ENCODE results near the gene CC2D2A. TPM values are rescaled to one million over a fixed set of nuclear protein-coding genes. Genes with fewer than 3 reads are reported as not detected.

The CC2D2A gene
- total RNA-seq, 4 donors from 2014 or later, result 8.7 to 25.6 (median 13.1) TPM

GRCh38 chr4:15535599-15535998, 65.9 kb downstream of the CC2D2A start:
- no peak for TF ChIP-seq CTCF (IDR thresholded peaks at IDR 0.05; ENCODE audit: low read depth)

DNA sequence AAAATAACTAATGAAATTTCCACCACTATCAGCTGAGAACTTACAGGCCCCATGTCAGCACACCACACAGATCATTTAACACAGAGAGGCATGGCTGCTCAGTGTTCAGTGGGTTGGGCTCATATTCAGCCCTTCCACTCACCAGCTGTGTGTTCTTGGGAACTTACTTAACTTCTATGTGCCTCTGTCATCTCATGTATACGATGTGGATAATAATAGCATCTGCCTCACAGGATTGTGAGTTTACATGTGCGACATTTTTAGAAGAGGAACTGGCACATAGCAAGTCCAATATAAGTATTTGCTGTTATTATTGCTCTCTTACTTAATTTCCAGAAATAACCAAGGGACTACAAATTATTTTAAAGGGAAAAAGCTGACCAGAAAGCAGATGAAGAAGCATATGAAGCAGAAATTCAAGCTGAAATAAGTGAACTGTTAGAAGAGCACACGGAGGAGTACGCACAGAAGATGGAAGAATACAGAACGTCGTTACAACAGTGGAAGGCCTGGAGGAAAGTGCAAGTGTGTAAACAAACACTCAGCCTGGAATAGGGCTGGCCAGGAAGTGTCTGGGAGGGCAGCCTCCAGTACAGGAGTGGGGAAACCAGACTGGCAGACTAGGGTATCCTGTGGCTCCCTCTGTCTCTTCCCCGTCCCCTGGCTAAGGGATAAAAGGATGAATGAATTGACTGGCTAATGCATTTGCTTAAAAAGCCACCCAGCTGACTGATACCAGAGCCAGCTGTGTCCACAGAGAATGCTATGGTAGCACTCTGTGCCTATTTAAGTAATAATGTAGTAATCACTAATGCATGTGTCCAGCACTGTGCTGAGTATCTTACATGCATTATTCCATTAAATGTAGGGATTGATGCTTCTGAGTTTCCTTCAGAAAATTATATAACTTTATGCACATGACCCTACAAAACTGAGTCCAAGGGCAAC, 67.1 kb downstream of the CC2D2A start:
- no peak for TF ChIP-seq CTCF (IDR thresholded peaks at IDR 0.05; ENCODE audit: low read depth)

GRCh38 chr4:15541941-15542340, 72.3 kb downstream of the CC2D2A start:
- TF ChIP-seq CTCF (IDR thresholded peaks at IDR 0.05; ENCODE audit: low read depth), result no peak

- TF ChIP-seq CTCF (IDR thresholded peaks at IDR 0.05; ENCODE audit: low read depth), result no peak
These were observed 73.1 kb downstream of the CC2D2A start for GRCh38 chr4:15542760-15543159.

DNA sequence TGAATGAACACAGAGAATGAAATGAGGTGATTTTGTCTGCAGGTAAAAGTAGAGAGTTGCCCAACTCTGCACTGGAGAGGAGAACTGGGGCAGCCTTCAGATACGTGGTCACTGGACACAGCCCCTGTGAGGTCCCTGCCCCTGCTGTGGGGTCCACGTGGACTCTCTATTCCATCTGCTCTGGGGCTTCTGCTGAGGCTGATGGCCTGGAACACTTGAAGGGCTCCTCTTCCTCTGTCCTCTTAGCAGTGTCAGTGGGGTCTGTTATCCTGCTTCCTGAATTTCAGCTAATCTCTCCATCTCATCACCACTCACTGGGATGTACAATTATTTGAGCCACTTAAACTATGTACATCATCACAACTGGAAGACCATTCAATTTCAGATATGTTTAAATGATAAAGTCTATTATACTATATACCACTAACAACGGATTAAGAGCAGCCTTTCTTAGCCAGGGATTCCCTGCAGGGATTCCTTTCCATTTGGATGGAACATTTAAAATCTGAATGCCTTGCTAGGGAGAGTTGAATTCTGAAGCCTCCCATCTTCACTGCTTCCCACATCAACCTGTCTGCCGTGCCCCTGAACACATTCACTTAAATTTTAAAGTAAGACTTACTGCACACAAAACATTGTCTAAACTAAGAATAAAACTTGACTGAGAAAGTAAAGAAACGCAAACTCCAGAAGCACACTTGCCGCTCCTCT, 74.0 kb downstream of the CC2D2A start:
- no peak for TF ChIP-seq CTCF (IDR thresholded peaks at IDR 0.05; ENCODE audit: low read depth)

- no peak for TF ChIP-seq CTCF (IDR thresholded peaks at IDR 0.05; ENCODE audit: low read depth)
These were observed 74.6 kb downstream of the CC2D2A start for GRCh38 chr4:15544248-15544729.

GRCh38 chr4:15545371-15545770, 75.7 kb downstream of the CC2D2A start:
- no peak for TF ChIP-seq CTCF (IDR thresholded peaks at IDR 0.05; ENCODE audit: low read depth)

Measured in subcutaneous adipose tissue (tissue), 4 donors.